ENCODE results near the gene TPR.

The TPR gene

GRCh38 chr1:186327331-186327730 lies 47.7 kb downstream of the TPR start:
- DNase-seq (ENCODE audit: low read depth) = no peak

- peak; percentile 15 for DNase-seq (ENCODE audit: low read depth)
These were observed 49.0 kb downstream of the TPR start for GRCh38 chr1:186326009-186326408.

GRCh38 chr1:186325239-186325638 lies 49.8 kb downstream of the TPR start:
- peak; percentile 27 for DNase-seq (ENCODE audit: low read depth)

DNA sequence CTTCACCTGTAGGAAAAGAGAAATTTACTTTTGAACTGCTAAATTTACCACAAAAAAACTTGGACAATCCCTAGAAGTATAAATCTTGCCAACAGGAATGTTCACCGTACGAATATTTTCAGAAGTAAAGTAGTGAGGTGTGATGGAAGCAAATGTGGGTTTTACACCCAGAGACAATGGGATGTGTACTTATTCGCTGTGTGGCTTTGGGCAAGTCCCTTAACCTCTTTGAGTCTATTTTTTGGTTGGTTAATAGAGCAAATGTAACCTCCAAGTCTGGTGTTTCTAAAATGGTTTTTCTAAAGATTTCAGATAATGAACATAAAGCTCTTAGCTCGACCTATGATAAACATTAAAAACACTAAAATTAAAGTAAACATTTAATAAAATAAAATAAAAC lies 51.2 kb downstream of the TPR start:
- DNase-seq (ENCODE audit: low read depth) = no peak

GRCh38 chr1:186315570-186315969 lies 59.5 kb downstream of the TPR start:
- no peak for DNase-seq (ENCODE audit: low read depth)

DNA sequence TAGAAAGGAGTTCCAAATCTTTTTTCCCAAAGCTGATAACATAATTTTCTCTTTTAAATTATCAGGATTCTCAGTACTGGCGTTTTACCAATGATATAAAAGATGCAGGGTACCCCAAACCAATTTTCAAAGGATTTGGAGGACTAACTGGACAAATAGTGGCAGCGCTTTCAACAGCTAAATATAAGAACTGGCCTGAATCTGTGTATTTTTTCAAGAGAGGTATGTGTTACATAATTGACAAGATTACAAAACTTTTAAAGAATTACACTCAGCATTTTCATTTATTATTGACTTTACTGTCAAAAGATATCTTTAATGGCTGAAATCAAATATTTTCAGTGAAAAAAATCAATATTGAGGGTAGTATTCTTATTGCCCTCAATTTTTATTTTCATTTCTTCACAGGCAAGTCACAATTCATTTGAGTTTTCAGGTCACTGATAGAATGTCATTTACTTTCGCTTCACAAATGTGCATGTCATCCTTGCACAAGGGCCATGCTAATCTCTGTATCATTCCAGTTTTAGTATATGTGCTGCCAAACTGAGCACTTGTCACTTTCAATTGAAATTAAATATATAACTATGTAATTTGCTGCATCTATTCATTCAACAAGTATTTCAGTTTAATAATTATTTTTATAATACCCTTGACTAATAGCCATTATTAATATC lies 63.5 kb downstream of the TPR start:
- no peak for DNase-seq (ENCODE audit: low read depth)

DNA sequence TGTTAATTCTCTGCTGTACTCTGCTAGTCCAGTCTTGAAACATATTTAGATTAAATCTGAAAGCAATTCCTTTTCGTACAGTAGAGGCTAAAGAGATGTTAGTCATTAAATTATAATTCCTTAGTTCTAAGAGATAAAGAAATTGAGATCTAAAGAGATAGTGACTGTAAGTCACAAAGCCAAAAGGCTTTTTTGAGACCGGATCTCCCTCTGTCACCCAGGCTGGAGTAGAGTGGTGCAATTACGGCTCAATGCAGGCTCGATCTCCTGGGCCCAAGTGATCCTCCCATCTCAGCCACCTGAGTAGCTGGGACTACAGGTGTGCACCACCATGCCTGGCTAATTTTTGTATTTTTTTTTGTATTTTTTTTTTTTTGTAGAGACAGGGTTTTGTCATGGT lies 64.7 kb downstream of the TPR start:
- DNase-seq (ENCODE audit: low read depth) = no peak

- DNase-seq (ENCODE audit: low read depth) = no peak
These were observed 66.6 kb downstream of the TPR start for GRCh38 chr1:186308264-186309060.

DNA sequence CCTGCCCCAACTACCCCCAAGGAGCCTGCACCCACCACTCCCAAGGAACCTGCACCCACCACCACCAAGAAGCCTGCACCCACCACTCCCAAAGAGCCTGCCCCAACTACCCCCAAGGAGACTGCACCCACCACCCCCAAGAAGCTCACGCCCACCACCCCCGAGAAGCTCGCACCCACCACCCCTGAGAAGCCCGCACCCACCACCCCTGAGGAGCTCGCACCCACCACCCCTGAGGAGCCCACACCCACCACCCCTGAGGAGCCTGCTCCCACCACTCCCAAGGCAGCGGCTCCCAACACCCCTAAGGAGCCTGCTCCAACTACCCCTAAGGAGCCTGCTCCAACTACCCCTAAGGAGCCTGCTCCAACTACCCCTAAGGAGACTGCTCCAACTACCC lies 67.6 kb downstream of the TPR start:
- DNase-seq (ENCODE audit: low read depth) = no peak

- no peak for DNase-seq (ENCODE audit: low read depth)
These were observed 68.5 kb downstream of the TPR start for GRCh38 chr1:186306533-186306932.

DNA sequence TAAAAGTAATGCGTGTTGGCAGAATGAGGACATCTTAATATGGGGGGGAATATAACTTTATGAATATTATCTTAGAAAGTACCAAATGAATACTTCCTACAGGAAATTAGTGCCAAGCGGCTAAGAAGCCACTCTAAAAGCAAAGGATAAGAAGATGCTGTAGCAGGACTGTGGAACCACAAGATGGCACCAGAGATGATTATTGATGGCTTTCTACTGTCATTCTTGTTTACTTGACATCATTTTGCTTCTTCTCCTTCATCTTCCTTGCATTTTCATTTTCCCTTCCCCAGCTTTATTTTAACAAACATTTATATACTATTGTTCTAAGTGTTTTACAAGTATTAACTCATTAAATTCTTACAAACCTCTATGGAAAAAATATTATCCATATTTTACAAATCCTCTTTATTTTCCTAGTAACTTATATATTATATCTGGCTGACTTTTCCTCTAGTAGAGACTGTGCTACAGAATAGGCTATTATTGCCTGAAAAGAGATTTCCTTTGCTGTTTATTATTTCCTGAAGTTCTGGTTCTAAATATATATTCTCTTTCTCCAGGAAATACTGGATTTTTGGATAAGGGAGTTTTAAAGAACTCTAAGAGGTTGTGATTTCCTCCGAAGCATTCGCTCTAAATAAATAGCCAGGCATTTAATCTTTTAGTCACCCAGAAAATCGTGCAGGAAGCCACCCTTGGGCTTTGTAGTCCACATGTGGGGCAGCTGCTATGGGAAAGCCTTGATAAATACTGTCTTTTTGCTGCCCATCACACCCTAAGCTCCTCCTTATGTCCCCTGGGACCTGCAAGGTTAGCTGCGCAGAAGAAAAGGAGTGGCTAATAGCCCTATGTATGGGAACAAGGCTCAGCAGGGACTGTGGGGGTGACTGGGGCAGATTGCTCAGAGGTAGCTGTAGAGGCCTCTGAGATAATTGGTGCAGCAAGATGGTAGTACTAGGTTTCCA lies 69.8 kb downstream of the TPR start:
- peak; percentile 55 for DNase-seq (ENCODE audit: low read depth)

GRCh38 chr1:186303911-186304310 lies 71.1 kb downstream of the TPR start:
- no peak for DNase-seq (ENCODE audit: low read depth)

GRCh38 chr1:186302381-186302920 lies 72.6 kb downstream of the TPR start:
- peak; percentile 32 for DNase-seq (ENCODE audit: low read depth)

DNA sequence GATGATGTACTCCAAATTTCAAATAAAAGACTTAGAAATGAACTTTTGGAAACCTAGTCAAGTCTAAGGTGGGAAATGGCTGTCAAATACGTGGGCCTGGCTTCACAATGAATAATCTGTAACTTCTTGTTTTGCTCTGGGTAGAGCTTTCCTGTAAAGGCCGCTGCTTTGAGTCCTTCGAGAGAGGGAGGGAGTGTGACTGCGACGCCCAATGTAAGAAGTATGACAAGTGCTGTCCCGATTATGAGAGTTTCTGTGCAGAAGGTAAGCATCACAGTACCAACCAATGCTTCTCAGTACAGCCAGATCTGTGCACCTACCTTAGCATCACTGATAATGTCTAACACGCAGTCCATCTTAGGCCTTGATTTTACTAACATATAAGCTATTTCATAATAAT lies 73.6 kb downstream of the TPR start:
- DNase-seq (ENCODE audit: low read depth) = no peak

DNA sequence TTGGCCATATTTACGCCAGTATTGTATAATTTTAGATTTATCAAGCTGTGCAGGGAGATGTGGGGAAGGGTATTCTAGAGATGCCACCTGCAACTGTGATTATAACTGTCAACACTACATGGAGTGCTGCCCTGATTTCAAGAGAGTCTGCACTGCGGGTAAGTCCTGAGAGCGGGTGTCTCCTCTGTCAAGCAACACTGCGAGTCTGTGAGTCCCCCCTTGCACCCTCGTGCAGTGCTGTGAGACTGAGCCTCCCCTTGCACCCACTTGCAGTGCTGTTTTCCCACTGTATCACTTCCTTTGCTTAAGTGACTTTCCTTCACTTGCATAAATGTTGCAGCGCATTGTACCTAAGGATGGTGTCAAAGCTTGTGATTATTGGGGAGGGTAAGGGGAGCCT lies 75.0 kb downstream of the TPR start:
- DNase-seq (ENCODE audit: low read depth) = no peak

- DNase-seq (ENCODE audit: low read depth) = no peak
These were observed 75.5 kb downstream of the TPR start for GRCh38 chr1:186299570-186299969.

GRCh38 chr1:186298851-186299250 lies 76.2 kb downstream of the TPR start:
- DNase-seq (ENCODE audit: low read depth) = no peak

DNA sequence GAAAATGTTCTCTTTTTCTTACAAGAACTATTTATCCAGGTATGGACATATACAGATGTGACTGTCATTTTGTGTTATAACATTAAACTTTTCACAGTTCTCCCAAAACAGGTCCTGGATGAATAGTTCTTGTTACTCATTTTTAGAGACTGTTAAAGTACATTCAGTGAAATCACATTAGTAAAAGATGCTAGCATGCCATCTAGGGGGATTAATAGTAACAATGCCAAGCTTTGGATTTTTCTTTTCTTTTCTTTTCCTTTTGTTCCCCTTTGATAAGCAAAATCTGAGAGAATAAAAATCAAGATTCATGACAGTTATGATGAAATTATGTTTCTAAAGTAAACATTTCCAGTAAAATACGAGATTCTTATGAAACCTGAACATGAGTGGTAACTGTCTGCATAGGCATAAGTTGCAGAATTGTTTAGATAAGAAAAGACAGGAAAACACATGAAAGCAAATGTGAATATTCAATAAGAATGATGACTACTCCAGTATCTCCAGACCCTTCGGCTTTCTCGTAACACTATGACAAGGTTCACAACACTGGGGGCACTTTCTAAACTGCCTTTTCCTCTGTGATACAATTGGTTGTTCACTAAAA lies 77.5 kb downstream of the TPR start:
- no peak for DNase-seq (ENCODE audit: low read depth)

- DNase-seq (ENCODE audit: low read depth) = peak; percentile 6
These were observed 79.1 kb downstream of the TPR start, which contains the start of gene PRG4 for GRCh38 chr1:186295980-186296379. Gene PRG4, plus strand, starts transcription at chr1:186296279.

GRCh38 chr1:186292875-186293274 lies 82.2 kb downstream of the TPR start:
- DNase-seq (ENCODE audit: low read depth) = no peak

- DNase-seq (ENCODE audit: low read depth) = peak; percentile 5
These were observed 83.8 kb downstream of the TPR start for GRCh38 chr1:186291271-186291670.
